HEK293 (cell line): ENCODE data around the gene C13orf46.

Experiments
- CTCF ChIA-PET: fragments of 350-600 bp; formaldehyde crosslinking; extraction: SDS; loops from one replicate; lab custom pipeline; 2021; ENCODE audit warnings: antibody characterized with exemption; lab: Yijun Ruan, JAX
- POLR2A ChIA-PET: fragments of 300-600 bp; formaldehyde crosslinking; extraction: SDS; loops from one replicate; lab custom pipeline; 2020; ENCODE audit warnings: antibody characterized with exemption, inconsistent platforms; lab: Yijun Ruan, JAX
- H3K27ac ChIP-seq: fragments of 200-500 bp; sonication (Bioruptor generic); 2 replicates; pipeline ENCODE4 v1.5.1; 2014; ENCODE audit warnings: low read depth, low read length, control low read depth, inconsistent platforms; ENCODE audit errors: extremely low read depth
- H3K36me3 ChIP-seq, 2 experiments: fragments of 200-500 bp in 1 of 2; sonication (Bioruptor generic) in 1 of 2; 1 replicate in 1 of 2; 2 replicates in 1 of 2; pipeline ENCODE4 v1.5.1; 2014 to 2017; ENCODE audit warnings: inconsistent platforms in 2 of 2, low read length in 2 of 2; ENCODE audit not compliant: control insufficient read depth in 2 of 2, insufficient read depth in 1 of 2
- H3K4me1 ChIP-seq: fragments of 200-500 bp; sonication (Bioruptor generic); 2 replicates; pipeline ENCODE4 v1.5.1; 2014; ENCODE audit warnings: mild to moderate bottlenecking, low read length, inconsistent platforms; ENCODE audit not compliant: control insufficient read depth, insufficient read depth
- H3K4me3 ChIP-seq: 2 replicates; pipeline ENCODE4 v1.5.1; 2011; ENCODE audit warnings: low read depth, mild to moderate bottlenecking, control low read depth, low read length, moderate library complexity
- H3K9me3 ChIP-seq: fragments of 200-500 bp; sonication (Bioruptor generic); 2 replicates; pipeline ENCODE4 v1.5.1; 2014; ENCODE audit warnings: low read depth, low read length, inconsistent platforms; ENCODE audit not compliant: control insufficient read depth, insufficient read depth
- HOXA7 ChIP-seq: sonication (generic); formaldehyde crosslinking; IDR thresholded peaks from 2 replicates; pipeline ENCODE4 v1.8.1; 2022; ENCODE audit warnings: missing genetic modification reagents, borderline replicate concordance
- KLF7 ChIP-seq: fragments of 450-650 bp; formaldehyde crosslinking; IDR thresholded peaks from 2 replicates; pipeline ENCODE4 v1.5.1; 2016; ENCODE audit warnings: missing biosample characterization, missing genetic modification characterization, borderline replicate concordance
- SP7 ChIP-seq: fragments of 450-650 bp; formaldehyde crosslinking; IDR thresholded peaks from 2 replicates; pipeline ENCODE4 v1.5.1; 2016; ENCODE audit warnings: missing biosample characterization, missing genetic modification characterization
- TCF7L2 ChIP-seq: IDR thresholded peaks from 2 replicates; pipeline ENCODE4 v1.6.1; 2011; ENCODE audit warnings: low read depth, mild to moderate bottlenecking, inconsistent platforms, low read length, moderate library complexity, borderline replicate concordance
- TRIM28 ChIP-seq: IDR thresholded peaks from 2 replicates; pipeline ENCODE4 v1.6.1; 2011; ENCODE audit warnings: low read length, control low read depth, borderline replicate concordance
- ZBTB7A ChIP-seq: fragments of 450-650 bp; formaldehyde crosslinking; IDR thresholded peaks from 2 replicates; pipeline ENCODE4 v1.5.1; 2016; ENCODE audit warnings: low read depth, missing biosample characterization, missing genetic modification characterization
- ZFP41 ChIP-seq: fragments of 450-650 bp; formaldehyde crosslinking; IDR thresholded peaks from 2 replicates; pipeline ENCODE4 v1.5.1; 2016; ENCODE audit warnings: missing biosample characterization, missing genetic modification characterization, borderline replicate concordance
- ZNF155 ChIP-seq: fragments of 450-650 bp; formaldehyde crosslinking; IDR thresholded peaks from 2 replicates; pipeline ENCODE4 v1.5.1; 2016; ENCODE audit warnings: missing biosample characterization, missing genetic modification characterization
- ZNF157 ChIP-seq: fragments of 450-650 bp; formaldehyde crosslinking; IDR thresholded peaks from 2 replicates; pipeline ENCODE4 v1.5.1; 2016; ENCODE audit warnings: missing biosample characterization, missing genetic modification characterization
- ZNF174 ChIP-seq: fragments of 450-650 bp; formaldehyde crosslinking; IDR thresholded peaks from 2 replicates; pipeline ENCODE4 v1.5.0; 2017; ENCODE audit warnings: missing biosample characterization, mild to moderate bottlenecking, missing genetic modification characterization
- ZNF324 ChIP-seq: fragments of 450-650 bp; formaldehyde crosslinking; IDR thresholded peaks from 2 replicates; pipeline ENCODE4 v1.5.1; 2016; ENCODE audit warnings: missing biosample characterization, missing genetic modification characterization
- ZNF341 ChIP-seq: fragments of 450-650 bp; formaldehyde crosslinking; IDR thresholded peaks from 2 replicates; pipeline ENCODE4; 2016; ENCODE audit warnings: low read depth, missing biosample characterization, missing genetic modification characterization
- ZNF391 ChIP-seq: fragments of 450-650 bp; formaldehyde crosslinking; IDR thresholded peaks from 2 replicates; pipeline ENCODE4 v1.5.1; 2016; ENCODE audit warnings: low read depth, missing biosample characterization, missing genetic modification characterization, borderline replicate concordance
- ZNF423 ChIP-seq: fragments of 450-650 bp; formaldehyde crosslinking; IDR thresholded peaks from 2 replicates; pipeline ENCODE4 v1.5.1; 2016; ENCODE audit warnings: missing biosample characterization, missing genetic modification characterization
- ZNF610 ChIP-seq: fragments of 450-650 bp; formaldehyde crosslinking; IDR thresholded peaks from 2 replicates; pipeline ENCODE4 v1.5.1; 2016; ENCODE audit warnings: missing biosample characterization, missing genetic modification characterization, borderline replicate concordance
- ZNF623 ChIP-seq: fragments of 450-650 bp; formaldehyde crosslinking; IDR thresholded peaks from 2 replicates; pipeline ENCODE4 v1.5.1; 2016; ENCODE audit warnings: missing biosample characterization, missing genetic modification characterization
- ZNF654 ChIP-seq: fragments of 450-650 bp; formaldehyde crosslinking; IDR thresholded peaks from 2 replicates; pipeline ENCODE4 v1.5.1; 2016; ENCODE audit warnings: low read depth, missing biosample characterization, missing genetic modification characterization
- TF ChIP-seq, protein P1 (sequence below): IDR thresholded peaks from 2 replicates; pipeline ENCODE4 v1.6.1; 2011; ENCODE audit warnings: mild to moderate bottlenecking, low read depth, low read length, borderline replicate concordance
- TF ChIP-seq, protein P2 (sequence below): fragments of 450-650 bp; formaldehyde crosslinking; IDR thresholded peaks from 2 replicates; pipeline ENCODE4 v1.5.1; 2016; ENCODE audit warnings: missing biosample characterization, missing genetic modification characterization
- TF ChIP-seq, protein P3 (sequence below): fragments of 450-650 bp; formaldehyde crosslinking; IDR thresholded peaks from 2 replicates; pipeline ENCODE4 v1.5.1; 2016; ENCODE audit warnings: missing biosample characterization, missing genetic modification characterization
- TF ChIP-seq, protein P4 (sequence below): fragments of 450-650 bp; formaldehyde crosslinking; IDR thresholded peaks from 2 replicates; pipeline ENCODE4 v1.5.1; 2016; ENCODE audit warnings: missing biosample characterization, missing genetic modification characterization, low read depth

C13orf46 gene

DNA sequence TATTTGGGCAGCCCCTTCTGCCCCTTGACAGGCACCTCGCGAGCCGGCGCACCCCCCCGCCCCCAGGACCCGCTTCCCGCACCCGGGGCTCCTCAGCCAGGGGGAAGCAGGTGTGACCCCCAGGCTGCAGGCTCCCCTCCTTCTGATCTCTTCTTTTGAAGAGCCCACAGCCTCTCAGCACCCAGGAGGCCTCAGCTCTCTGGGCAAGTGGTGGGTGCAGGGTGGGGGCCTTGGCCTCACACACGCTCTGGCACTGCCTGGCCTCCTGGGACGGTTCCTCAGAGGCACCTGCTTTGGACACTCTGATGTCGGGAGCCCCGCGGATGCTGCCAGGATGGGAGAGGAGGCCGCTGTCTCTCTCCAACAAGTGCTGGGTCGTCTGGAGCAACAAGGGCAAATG, 1.5 kb upstream of the C13orf46 start:
- ChIA-PET POLR2A (no interaction called here), CTCF (no interaction called here)
- peaks cover 0 to 12% of the 10 kb centered on the region in 2 experiments; a peak in 1 of 3 replicates for H3K36me3 ChIP-seq

DNA sequence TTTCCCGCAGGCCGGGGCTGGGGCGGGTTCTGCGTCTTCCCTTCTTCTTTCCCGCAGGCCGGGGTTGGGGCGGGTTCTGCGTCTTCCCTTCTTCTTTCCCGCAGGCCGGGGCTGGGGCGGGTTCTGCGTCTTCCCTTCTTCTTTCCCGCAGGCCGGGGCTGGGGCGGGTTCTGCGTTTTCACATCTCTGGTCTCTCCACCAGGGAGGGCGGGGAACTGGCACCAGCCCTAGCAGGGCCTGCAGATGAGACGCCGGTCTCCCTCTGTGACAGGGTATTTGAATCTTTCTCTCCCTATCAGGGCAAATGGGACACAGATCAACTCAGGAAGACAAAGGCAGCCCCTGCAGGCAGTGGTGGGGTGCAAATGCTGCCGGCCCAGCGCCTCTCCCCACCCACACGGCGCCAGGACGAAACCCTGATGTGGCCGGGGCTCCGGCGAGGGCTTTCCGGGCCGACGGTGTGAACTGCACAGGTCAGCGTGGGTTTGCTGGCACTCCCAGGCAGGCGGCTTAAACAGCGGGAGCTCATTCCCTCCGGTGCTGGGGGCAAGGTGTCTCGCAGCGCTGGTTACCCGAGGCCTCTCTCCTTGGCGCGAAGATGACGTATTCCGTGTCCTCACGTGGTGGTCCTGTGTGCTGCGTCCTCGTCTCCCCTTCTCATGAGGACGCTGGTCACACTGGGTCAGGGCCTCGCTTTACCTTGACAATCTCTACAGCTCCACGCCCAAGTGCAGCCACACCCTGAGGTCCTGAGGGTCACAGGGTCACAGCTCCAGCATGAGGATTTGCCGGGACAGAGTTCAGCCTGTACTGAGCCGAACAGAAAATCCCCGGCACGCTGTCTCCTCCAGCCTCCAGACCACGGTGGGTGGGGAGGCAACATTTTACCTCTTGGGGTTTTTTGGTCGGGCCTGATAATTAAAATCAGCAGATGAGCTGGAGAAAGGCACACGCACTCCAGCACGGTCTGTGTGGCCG, 717 bp upstream of the C13orf46 start:
- Histone ChIP-seq H3K9me3 (no peaks in the 10 kb centered on the region), H3K4me3 (no peak overlapping the region), H3K27ac (no peak overlapping the region), H3K4me1 (no peaks in the 10 kb centered on the region), H3K36me3 (peaks cover 0 to 3% of the 10 kb centered on the region in 2 experiments; a peak in 1 of 3 replicates)
- ChIA-PET POLR2A (no interaction called here), CTCF (no interaction called here)
- no peak for TF ChIP-seq HOXA7 (CRISPR knock-in tag)
- no peak for TF ChIP-seq ZNF155
- TF ChIP-seq ZNF341 (tag by site-specific recombination) = no peak
- TF ChIP-seq ZNF623 (tag by site-specific recombination) = no peak
- TF ChIP-seq KLF7 (tag by site-specific recombination) = no peak
- TF ChIP-seq, protein P1, sequence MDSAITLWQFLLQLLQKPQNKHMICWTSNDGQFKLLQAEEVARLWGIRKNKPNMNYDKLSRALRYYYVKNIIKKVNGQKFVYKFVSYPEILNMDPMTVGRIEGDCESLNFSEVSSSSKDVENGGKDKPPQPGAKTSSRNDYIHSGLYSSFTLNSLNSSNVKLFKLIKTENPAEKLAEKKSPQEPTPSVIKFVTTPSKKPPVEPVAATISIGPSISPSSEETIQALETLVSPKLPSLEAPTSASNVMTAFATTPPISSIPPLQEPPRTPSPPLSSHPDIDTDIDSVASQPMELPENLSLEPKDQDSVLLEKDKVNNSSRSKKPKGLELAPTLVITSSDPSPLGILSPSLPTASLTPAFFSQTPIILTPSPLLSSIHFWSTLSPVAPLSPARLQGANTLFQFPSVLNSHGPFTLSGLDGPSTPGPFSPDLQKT = no peak

More for the DNA sequence above, 1.5 kb upstream of the C13orf46 start:
- Histone ChIP-seq H3K9me3 (no peaks in the 10 kb centered on the region), H3K4me1 (no peaks in the 10 kb centered on the region), H3K4me3 (no peak overlapping the region), H3K27ac (no peak overlapping the region)
- TF ChIP-seq ZNF324 (tag by site-specific recombination) (no peak), SP7 (tag by site-specific recombination) (no peak), ZNF174 (tag by site-specific recombination) (no peak), ZBTB7A (tag by site-specific recombination) (no peak)
- TF ChIP-seq, protein P2, sequence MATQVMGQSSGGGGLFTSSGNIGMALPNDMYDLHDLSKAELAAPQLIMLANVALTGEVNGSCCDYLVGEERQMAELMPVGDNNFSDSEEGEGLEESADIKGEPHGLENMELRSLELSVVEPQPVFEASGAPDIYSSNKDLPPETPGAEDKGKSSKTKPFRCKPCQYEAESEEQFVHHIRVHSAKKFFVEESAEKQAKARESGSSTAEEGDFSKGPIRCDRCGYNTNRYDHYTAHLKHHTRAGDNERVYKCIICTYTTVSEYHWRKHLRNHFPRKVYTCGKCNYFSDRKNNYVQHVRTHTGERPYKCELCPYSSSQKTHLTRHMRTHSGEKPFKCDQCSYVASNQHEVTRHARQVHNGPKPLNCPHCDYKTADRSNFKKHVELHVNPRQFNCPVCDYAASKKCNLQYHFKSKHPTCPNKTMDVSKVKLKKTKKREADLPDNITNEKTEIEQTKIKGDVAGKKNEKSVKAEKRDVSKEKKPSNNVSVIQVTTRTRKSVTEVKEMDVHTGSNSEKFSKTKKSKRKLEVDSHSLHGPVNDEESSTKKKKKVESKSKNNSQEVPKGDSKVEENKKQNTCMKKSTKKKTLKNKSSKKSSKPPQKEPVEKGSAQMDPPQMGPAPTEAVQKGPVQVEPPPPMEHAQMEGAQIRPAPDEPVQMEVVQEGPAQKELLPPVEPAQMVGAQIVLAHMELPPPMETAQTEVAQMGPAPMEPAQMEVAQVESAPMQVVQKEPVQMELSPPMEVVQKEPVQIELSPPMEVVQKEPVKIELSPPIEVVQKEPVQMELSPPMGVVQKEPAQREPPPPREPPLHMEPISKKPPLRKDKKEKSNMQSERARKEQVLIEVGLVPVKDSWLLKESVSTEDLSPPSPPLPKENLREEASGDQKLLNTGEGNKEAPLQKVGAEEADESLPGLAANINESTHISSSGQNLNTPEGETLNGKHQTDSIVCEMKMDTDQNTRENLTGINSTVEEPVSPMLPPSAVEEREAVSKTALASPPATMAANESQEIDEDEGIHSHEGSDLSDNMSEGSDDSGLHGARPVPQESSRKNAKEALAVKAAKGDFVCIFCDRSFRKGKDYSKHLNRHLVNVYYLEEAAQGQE (tag by site-specific recombination) = no peak

DNA sequence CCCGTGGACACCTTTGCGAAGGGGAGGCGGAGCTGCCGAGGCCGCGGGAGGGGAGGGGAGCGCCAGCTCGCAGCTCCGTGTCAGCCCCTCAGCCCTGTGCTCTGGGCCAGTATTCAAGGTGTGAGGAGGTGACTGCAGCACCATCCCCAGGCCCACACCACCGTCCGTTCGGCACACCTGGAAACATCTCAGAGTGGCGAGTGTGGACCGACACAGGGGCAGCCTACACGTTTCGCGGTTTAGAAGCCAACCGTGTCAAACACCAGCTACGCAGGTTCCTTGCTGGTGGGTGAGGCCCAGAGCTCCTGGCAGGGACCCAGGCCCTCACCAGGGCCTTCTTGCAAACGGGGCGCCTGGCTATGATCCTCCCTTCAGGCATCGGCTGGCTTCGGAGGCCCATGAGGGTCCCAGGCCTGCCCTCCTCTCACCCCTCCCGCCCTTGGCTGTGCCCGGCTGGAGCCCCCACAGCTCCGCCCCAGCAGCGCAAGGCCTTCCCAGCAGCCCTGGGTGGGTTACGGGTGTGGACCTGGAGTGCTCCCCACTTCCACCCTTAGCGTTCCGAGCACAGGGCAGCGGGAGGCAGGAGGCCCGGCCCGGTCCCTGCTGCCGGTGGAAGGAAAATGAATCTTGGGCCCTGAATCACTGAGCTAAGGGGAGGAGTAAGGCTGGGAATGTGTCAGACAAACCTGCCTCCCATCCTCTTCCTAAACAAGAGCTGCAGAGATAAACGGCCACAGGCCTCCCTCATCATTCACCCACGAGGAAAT, 1.2 kb downstream of the C13orf46 start:
- H3K4me1 ChIP-seq = no peaks in the 10 kb centered on the region
- ChIA-PET CTCF (no interaction called here), POLR2A (no interaction called here)
- no peaks in the 10 kb centered on the region for H3K36me3 ChIP-seq
- no peak overlapping the region for H3K4me3 ChIP-seq
- H3K27ac ChIP-seq = no peak overlapping the region
- H3K9me3 ChIP-seq = no peaks in the 10 kb centered on the region
- TF ChIP-seq, protein P3, sequence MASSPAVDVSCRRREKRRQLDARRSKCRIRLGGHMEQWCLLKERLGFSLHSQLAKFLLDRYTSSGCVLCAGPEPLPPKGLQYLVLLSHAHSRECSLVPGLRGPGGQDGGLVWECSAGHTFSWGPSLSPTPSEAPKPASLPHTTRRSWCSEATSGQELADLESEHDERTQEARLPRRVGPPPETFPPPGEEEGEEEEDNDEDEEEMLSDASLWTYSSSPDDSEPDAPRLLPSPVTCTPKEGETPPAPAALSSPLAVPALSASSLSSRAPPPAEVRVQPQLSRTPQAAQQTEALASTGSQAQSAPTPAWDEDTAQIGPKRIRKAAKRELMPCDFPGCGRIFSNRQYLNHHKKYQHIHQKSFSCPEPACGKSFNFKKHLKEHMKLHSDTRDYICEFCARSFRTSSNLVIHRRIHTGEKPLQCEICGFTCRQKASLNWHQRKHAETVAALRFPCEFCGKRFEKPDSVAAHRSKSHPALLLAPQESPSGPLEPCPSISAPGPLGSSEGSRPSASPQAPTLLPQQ (tag by site-specific recombination) = no peak
- TF ChIP-seq ZNF423 (tag by site-specific recombination) (no peak), ZNF157 (no peak), ZNF610 (tag by site-specific recombination) (no peak), TRIM28 (no peak), ZFP41 (tag by site-specific recombination) (no peak), ZNF391 (tag by site-specific recombination) (no peak), ZNF155 (no peak), TCF7L2 (no peak), ZNF654 (no peak)
- TF ChIP-seq, protein P4, sequence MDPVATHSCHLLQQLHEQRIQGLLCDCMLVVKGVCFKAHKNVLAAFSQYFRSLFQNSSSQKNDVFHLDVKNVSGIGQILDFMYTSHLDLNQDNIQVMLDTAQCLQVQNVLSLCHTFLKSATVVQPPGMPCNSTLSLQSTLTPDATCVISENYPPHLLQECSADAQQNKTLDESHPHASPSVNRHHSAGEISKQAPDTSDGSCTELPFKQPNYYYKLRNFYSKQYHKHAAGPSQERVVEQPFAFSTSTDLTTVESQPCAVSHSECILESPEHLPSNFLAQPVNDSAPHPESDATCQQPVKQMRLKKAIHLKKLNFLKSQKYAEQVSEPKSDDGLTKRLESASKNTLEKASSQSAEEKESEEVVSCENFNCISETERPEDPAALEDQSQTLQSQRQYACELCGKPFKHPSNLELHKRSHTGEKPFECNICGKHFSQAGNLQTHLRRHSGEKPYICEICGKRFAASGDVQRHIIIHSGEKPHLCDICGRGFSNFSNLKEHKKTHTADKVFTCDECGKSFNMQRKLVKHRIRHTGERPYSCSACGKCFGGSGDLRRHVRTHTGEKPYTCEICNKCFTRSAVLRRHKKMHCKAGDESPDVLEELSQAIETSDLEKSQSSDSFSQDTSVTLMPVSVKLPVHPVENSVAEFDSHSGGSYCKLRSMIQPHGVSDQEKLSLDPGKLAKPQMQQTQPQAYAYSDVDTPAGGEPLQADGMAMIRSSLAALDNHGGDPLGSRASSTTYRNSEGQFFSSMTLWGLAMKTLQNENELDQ = no peak
